Measurements from ENCODE around the gene TARBP1.

GRCh38 chr1:234345237-234345636 is 133.7 kb downstream of the TARBP1 start:
- TF ChIP-seq, protein P1, sequence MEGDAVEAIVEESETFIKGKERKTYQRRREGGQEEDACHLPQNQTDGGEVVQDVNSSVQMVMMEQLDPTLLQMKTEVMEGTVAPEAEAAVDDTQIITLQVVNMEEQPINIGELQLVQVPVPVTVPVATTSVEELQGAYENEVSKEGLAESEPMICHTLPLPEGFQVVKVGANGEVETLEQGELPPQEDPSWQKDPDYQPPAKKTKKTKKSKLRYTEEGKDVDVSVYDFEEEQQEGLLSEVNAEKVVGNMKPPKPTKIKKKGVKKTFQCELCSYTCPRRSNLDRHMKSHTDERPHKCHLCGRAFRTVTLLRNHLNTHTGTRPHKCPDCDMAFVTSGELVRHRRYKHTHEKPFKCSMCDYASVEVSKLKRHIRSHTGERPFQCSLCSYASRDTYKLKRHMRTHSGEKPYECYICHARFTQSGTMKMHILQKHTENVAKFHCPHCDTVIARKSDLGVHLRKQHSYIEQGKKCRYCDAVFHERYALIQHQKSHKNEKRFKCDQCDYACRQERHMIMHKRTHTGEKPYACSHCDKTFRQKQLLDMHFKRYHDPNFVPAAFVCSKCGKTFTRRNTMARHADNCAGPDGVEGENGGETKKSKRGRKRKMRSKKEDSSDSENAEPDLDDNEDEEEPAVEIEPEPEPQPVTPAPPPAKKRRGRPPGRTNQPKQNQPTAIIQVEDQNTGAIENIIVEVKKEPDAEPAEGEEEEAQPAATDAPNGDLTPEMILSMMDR (IDR thresholded peaks at IDR 0.05) = no peak
- no peak for TF ChIP-seq POLR2A (IDR thresholded peaks at IDR 0.05)

Data from uterus (tissue), 2 donors.